B cell (primary cell): ENCODE data around the gene TJAP1. TPM values are rescaled to one million over a fixed set of nuclear protein-coding genes. Genes with fewer than 3 reads are reported as not detected.

Source experiments
- ATAC-seq: fragments of 200-7000 bp; cut with Tn5 transposase; one replicate; pipeline ENCODE4 v1.10.0; 2021; ENCODE audit warnings: low read depth, mild to moderate bottlenecking, moderate number of reproducible peaks, moderate library complexity
- CTCF ChIA-PET: fragments of 350-600 bp; sonication (Branson Sonifier 250); formaldehyde crosslinking; loops from one replicate; lab custom pipeline; 2021; ENCODE audit warnings: antibody characterized with exemption, inconsistent platforms; lab: Charles Lee
- POLR2A ChIA-PET: fragments of 350-600 bp; sonication (Branson Sonifier 250); formaldehyde crosslinking; loops from one replicate; lab custom pipeline; 2021; ENCODE audit warnings: antibody characterized with exemption; lab: Charles Lee
- DNase-seq: peaks from one replicate; pipeline ENCODE4 v3.0.0; 2013
- H2AFZ ChIP-seq: 2 replicates; pipeline ENCODE4 v1.6.1; 2012; ENCODE audit warnings: mild to moderate bottlenecking, low read depth, low read length; ENCODE audit not compliant: insufficient read depth, poor library complexity, severe bottlenecking
- H3K27ac ChIP-seq, 2 donors: 1 replicate in 1 of 2; 2 replicates in 1 of 2; pipeline ENCODE4 v1.5.1; 2012 to 2013; ENCODE audit warnings: low read length in 2 of 2, mild to moderate bottlenecking in 2 of 2, moderate library complexity in 1 of 2
- H3K27me3 ChIP-seq, 4 experiments: fragments of 200-600 bp in 1 of 4; sonication (generic) in 1 of 4; replicated peaks in 1 of 4; 1 replicate in 2 of 4; 2 replicates in 2 of 4; pipeline versions ENCODE4 v1.6.1 to v1.7.0; 2013 to 2016; ENCODE audit warnings: low read length in 3 of 4, mild to moderate bottlenecking in 2 of 4, mixed read lengths in 1 of 4, moderate library complexity in 1 of 4; ENCODE audit not compliant: insufficient read depth in 4 of 4, control insufficient read depth in 3 of 4; ENCODE audit errors: control extremely low read depth in 1 of 4
- H3K36me3 ChIP-seq, 2 experiments: replicated peaks in 1 of 2; 1 replicate in 1 of 2; 2 replicates in 1 of 2; pipeline versions ENCODE4 v1.6.1 to v1.7.1; 2013; ENCODE audit warnings: low read length in 1 of 2; ENCODE audit not compliant: insufficient read depth in 2 of 2, control insufficient read depth in 1 of 2; ENCODE audit errors: control extremely low read depth in 1 of 2, extremely low read depth in 1 of 2
- H3K4me1 ChIP-seq, 2 donors: fragments of 200-600 bp in 1 of 2; sonication (generic) in 1 of 2; 1 replicate in 1 of 2; 2 replicates in 1 of 2; pipeline versions ENCODE4 v1.5.1 to v1.6.1; 2013 to 2017; ENCODE audit warnings: low read length in 2 of 2; ENCODE audit not compliant: control insufficient read depth in 2 of 2, insufficient read depth in 2 of 2
- H3K4me2 ChIP-seq: replicated peaks from 2 replicates; pipeline ENCODE3; 2012; ENCODE audit warnings: mild to moderate bottlenecking, low read depth, low read length; ENCODE audit not compliant: poor library complexity, severe bottlenecking
- H3K4me3 ChIP-seq, 5 experiments: fragments of 200-600 bp in 1 of 5; sonication (generic) in 1 of 5; 1 replicate in 3 of 5; 2 replicates in 2 of 5; pipeline versions ENCODE4 v1.5.1 to v1.7.0; 2011 to 2016; ENCODE audit warnings: low read length in 4 of 5, mild to moderate bottlenecking in 4 of 5, low read depth in 2 of 5, control low read depth in 1 of 5, moderate library complexity in 1 of 5; ENCODE audit not compliant: insufficient read depth in 1 of 5; ENCODE audit errors: control extremely low read depth in 1 of 5, extremely low read depth in 1 of 5
- H3K79me2 ChIP-seq: fragments of 200-600 bp; sonication (generic); one replicate; pipeline ENCODE4 v1.6.0; 2016; ENCODE audit warnings: low read length; ENCODE audit not compliant: control insufficient read depth, insufficient read depth
- H3K9ac ChIP-seq: fragments of 200-600 bp; sonication (generic); 2 replicates; pipeline ENCODE4 v1.6.1; 2017; ENCODE audit warnings: mild to moderate bottlenecking, low read length, moderate library complexity
- H3K9me3 ChIP-seq, 3 donors: one replicate each; pipeline versions ENCODE4 v1.6.1 to v1.7.1; 2013; ENCODE audit warnings: low read length in 2 of 3; ENCODE audit not compliant: control insufficient read depth in 2 of 3, insufficient read depth in 1 of 3; ENCODE audit errors: control extremely low read depth in 1 of 3
- H4K20me1 ChIP-seq: 2 replicates; pipeline ENCODE4 v1.6.0; 2012; ENCODE audit warnings: mild to moderate bottlenecking, low read length; ENCODE audit not compliant: insufficient read depth, control insufficient read depth, poor library complexity, severe bottlenecking
- H3K27ac Mint-ChIP-seq: one replicate; pipeline ENCODE4 v1.8.0; 2021; ENCODE audit warnings: mixed read lengths
- H3K27me3 Mint-ChIP-seq: one replicate; pipeline ENCODE4 v1.8.0; 2021; ENCODE audit warnings: mixed read lengths
- H3K4me1 Mint-ChIP-seq: one replicate; pipeline ENCODE4 v1.8.0; 2021; ENCODE audit warnings: mixed read lengths
- H3K4me3 Mint-ChIP-seq: one replicate; pipeline ENCODE4 v1.8.0; 2021; ENCODE audit warnings: mixed read lengths
- H3K9me3 Mint-ChIP-seq: one replicate; pipeline ENCODE4 v1.8.0; 2022; ENCODE audit warnings: mixed read lengths; ENCODE audit not compliant: insufficient read depth
- CTCF ChIP-seq: fragments of 200-600 bp; IDR thresholded peaks from one replicate; pipeline ENCODE4 v1.8.0; 2022; ENCODE audit warnings: antibody characterized with exemption, mild to moderate bottlenecking
- EZH2 ChIP-seq: IDR thresholded peaks from 2 replicates; pipeline ENCODE4 v1.6.1; 2012; ENCODE audit warnings: borderline replicate concordance, low read depth, mild to moderate bottlenecking, moderate library complexity, low read length; ENCODE audit not compliant: insufficient read depth, poor library complexity, severe bottlenecking
- WGBS: methylation state at CpG from one replicate; pipeline ENCODE4 v1.1.5; 2013; ENCODE audit warnings: missing lambda C conversion rate; ENCODE audit not compliant: insufficient coverage; 5-methylcytosine and 5-hydroxymethylcytosine counted together
- intact Hi-C: fragments of 100-400 bp; cut with micrococcal nuclease; formaldehyde crosslinking; loops from one replicate; pipeline ENCODE4 v1.10.0; 2022
- polyA plus RNA-seq: library from polyadenylated mRNA; depleted of rRNA; stranded (reverse); fragments of >200 nt; gene quantifications from 2 replicates; pipeline ENCODE4 v1.2.3, GENCODE V29; 2012
- total RNA-seq, 2 donors: library from RNA; stranded (reverse); fragments of 120-200 nt in 1 of 2; gene quantifications; 1 replicate in 1 of 2; 2 replicates in 1 of 2; pipeline versions ENCODE4 v1.2.3 to v1.2.4, GENCODE V29; 2013 to 2022

TJAP1 gene
- total and polyA plus RNA-seq, 2 donors (not counting 1 experiment from before 2014, with no cell fraction given) = 59.1 to 70.7 TPM

- H3K27me3 Mint-ChIP-seq = peaks cover 40% of the 10 kb centered on the region
- no peak overlapping the region for H3K4me3 ChIP-seq
- intact Hi-C loops = no loop called here
- H3K27ac ChIP-seq = no peak overlapping the region
- DNase-seq (no peak), ATAC-seq (no peak)
- H3K9ac ChIP-seq = no peak overlapping the region
- H3K9me3 ChIP-seq = no peaks in the 10 kb centered on the region
- H3K27me3 ChIP-seq = peaks cover 0 to 40% (median 10%) of the 10 kb centered on the region in 4 experiments
- H3K36me3 ChIP-seq = no peaks in the 10 kb centered on the region
- H3K9me3 Mint-ChIP-seq = no peaks in the 10 kb centered on the region
- no peak overlapping the region for H2AFZ ChIP-seq
- H4K20me1 ChIP-seq = no peaks in the 10 kb centered on the region
- no peaks in the 10 kb centered on the region for H3K4me1 Mint-ChIP-seq
- POLR2A ChIA-PET = no interaction called here
- H3K4me2 ChIP-seq = no peak overlapping the region
- H3K4me3 Mint-ChIP-seq = no peak overlapping the region
- no peaks in the 10 kb centered on the region for H3K79me2 ChIP-seq
- no peak for TF ChIP-seq CTCF
- TF ChIP-seq EZH2 = no peak
- no peak overlapping the region for H3K27ac Mint-ChIP-seq
- CTCF ChIA-PET = no interaction called here
- 80% methylated on average over 1 of the region's 4 CpGs for WGBS
- H3K4me1 ChIP-seq = no peaks in the 10 kb centered on the region
Measured at GRCh38 chr6:43467752-43468151, 9.6 kb upstream of the TJAP1 start.

DNA sequence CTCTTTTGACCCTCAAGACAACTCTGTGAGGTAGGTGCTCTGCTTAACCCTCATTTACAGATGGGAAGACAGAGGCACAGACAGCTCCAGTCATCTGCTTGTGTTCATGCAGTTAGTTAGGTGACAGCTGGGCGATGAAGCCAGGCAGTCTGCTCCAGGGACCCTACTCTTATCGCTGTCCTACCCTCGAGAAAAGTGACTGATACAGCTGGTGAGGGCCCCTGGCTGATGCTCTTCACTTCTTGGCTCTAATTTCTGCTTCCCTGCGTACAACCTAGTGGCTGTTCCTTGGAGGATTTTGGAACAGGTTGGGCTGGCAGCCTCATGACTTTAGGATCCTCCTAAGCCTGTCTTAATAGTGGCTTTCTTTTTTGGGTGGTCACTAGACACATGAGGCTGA is 9.1 kb upstream of the TJAP1 start:
- no peaks in the 10 kb centered on the region for H3K36me3 ChIP-seq
- H2AFZ ChIP-seq = no peak overlapping the region
- ChIA-PET POLR2A (no interaction called here), CTCF (no interaction called here)
- 85% methylated on average over 4 of the region's 4 CpGs for WGBS
- no peak overlapping the region for H3K9ac ChIP-seq
- H3K4me3 ChIP-seq = no peak overlapping the region
- H3K4me2 ChIP-seq = no peak overlapping the region
- no peaks in the 10 kb centered on the region for H3K79me2 ChIP-seq
- no peak overlapping the region for H3K4me3 Mint-ChIP-seq
- no peaks in the 10 kb centered on the region for H3K9me3 Mint-ChIP-seq
- no peaks in the 10 kb centered on the region for H3K4me1 ChIP-seq
- intact Hi-C loops = no loop called here
- no peaks in the 10 kb centered on the region for H4K20me1 ChIP-seq
- DNase-seq (no peak), ATAC-seq (no peak)
- H3K27me3 ChIP-seq = peaks cover 0 to 36% (median 8%) of the 10 kb centered on the region in 4 experiments
- H3K27ac ChIP-seq = no peak overlapping the region
- no peaks in the 10 kb centered on the region for H3K4me1 Mint-ChIP-seq
- no peaks in the 10 kb centered on the region for H3K9me3 ChIP-seq
- TF ChIP-seq CTCF (no peak), EZH2 (no peak)
- H3K27me3 Mint-ChIP-seq = peaks cover 37% of the 10 kb centered on the region
- H3K27ac Mint-ChIP-seq = no peak overlapping the region
